ENCODE results near the gene NRDC.

The NRDC gene

GRCh38 chr1:51755437-51755836 lies 123.1 kb downstream of the NRDC start:
- Histone ChIP-seq H3K9ac (ENCODE audit: low read length) (no peak overlapping the region), H3K27ac (ENCODE audit: low read depth, low read length) (no peak overlapping the region), H3K9me3 (ENCODE audit: low read length) (no peaks in the 10 kb centered on the region), H3K4me1 (ENCODE audit: insufficient read depth, low read length) (no peaks in the 10 kb centered on the region), H3K4me3 (ENCODE audit: low read depth in 1 of 2, low read length in 2 of 2) (no peak overlapping the region), H3K27me3 (ENCODE audit: control insufficient read depth in 1 of 2, insufficient read depth in 2 of 2, low read length in 2 of 2) (no peaks in the 10 kb centered on the region), H3K36me3 (ENCODE audit: insufficient read depth, low read length) (peaks cover 7% of the 10 kb centered on the region)

- Histone ChIP-seq H3K36me3 (ENCODE audit: insufficient read depth, low read length) (peaks cover 7% of the 10 kb centered on the region), H3K9ac (ENCODE audit: low read length) (no peak overlapping the region), H3K9me3 (ENCODE audit: low read length) (no peaks in the 10 kb centered on the region), H3K27ac (ENCODE audit: low read depth, low read length) (no peak overlapping the region), H3K4me1 (ENCODE audit: insufficient read depth, low read length) (no peaks in the 10 kb centered on the region), H3K27me3 (ENCODE audit: control insufficient read depth in 1 of 2, insufficient read depth in 2 of 2, low read length in 2 of 2) (no peaks in the 10 kb centered on the region), H3K4me3 (ENCODE audit: low read depth in 1 of 2, low read length in 2 of 2) (no peak overlapping the region)
These were observed 123.9 kb downstream of the NRDC start for GRCh38 chr1:51754666-51755065.

- Histone ChIP-seq H3K9me3 (ENCODE audit: low read length) (no peaks in the 10 kb centered on the region), H3K27me3 (ENCODE audit: control insufficient read depth in 1 of 2, insufficient read depth in 2 of 2, low read length in 2 of 2) (no peaks in the 10 kb centered on the region), H3K9ac (ENCODE audit: low read length) (no peak overlapping the region), H3K27ac (ENCODE audit: low read depth, low read length) (no peak overlapping the region), H3K4me1 (ENCODE audit: insufficient read depth, low read length) (no peaks in the 10 kb centered on the region), H3K4me3 (ENCODE audit: low read depth in 1 of 2, low read length in 2 of 2) (no peak overlapping the region), H3K36me3 (ENCODE audit: insufficient read depth, low read length) (peaks cover 7% of the 10 kb centered on the region)
These were observed 124.6 kb downstream of the NRDC start for GRCh38 chr1:51753969-51754368.

- H3K36me3 ChIP-seq (ENCODE audit: insufficient read depth, low read length): peaks cover 7% of the 10 kb centered on the region
- no peaks in the 10 kb centered on the region for H3K9me3 ChIP-seq (ENCODE audit: low read length)
- no peak overlapping the region for H3K4me3 ChIP-seq (ENCODE audit: low read depth in 1 of 2, low read length in 2 of 2)
- H3K27ac ChIP-seq (ENCODE audit: low read depth, low read length): no peak overlapping the region
- no peaks in the 10 kb centered on the region for H3K4me1 ChIP-seq (ENCODE audit: insufficient read depth, low read length)
- no peaks in the 10 kb centered on the region for H3K27me3 ChIP-seq (ENCODE audit: control insufficient read depth in 1 of 2, insufficient read depth in 2 of 2, low read length in 2 of 2)
- no peak overlapping the region for H3K9ac ChIP-seq (ENCODE audit: low read length)
These were observed 126.2 kb downstream of the NRDC start for GRCh38 chr1:51752073-51752948.

GRCh38 chr1:51750729-51751128 lies 127.8 kb downstream of the NRDC start:
- Histone ChIP-seq H3K9ac (ENCODE audit: low read length) (no peak overlapping the region), H3K36me3 (ENCODE audit: insufficient read depth, low read length) (peaks cover 7% of the 10 kb centered on the region)

GRCh38 chr1:51750218-51750617 lies 128.3 kb downstream of the NRDC start:
- no peaks in the 10 kb centered on the region for H3K27me3 ChIP-seq (ENCODE audit: control insufficient read depth in 1 of 2, insufficient read depth in 2 of 2, low read length in 2 of 2)
- H3K9ac ChIP-seq (ENCODE audit: low read length): no peak overlapping the region
- no peak overlapping the region for H3K4me3 ChIP-seq (ENCODE audit: low read depth in 1 of 2, low read length in 2 of 2)
- H3K27ac ChIP-seq (ENCODE audit: low read depth, low read length): no peak overlapping the region
- H3K4me1 ChIP-seq (ENCODE audit: insufficient read depth, low read length): no peaks in the 10 kb centered on the region
- H3K9me3 ChIP-seq (ENCODE audit: low read length): no peaks in the 10 kb centered on the region
- peaks cover 7% of the 10 kb centered on the region for H3K36me3 ChIP-seq (ENCODE audit: insufficient read depth, low read length)

More at GRCh38 chr1:51750729-51751128, 127.8 kb downstream of the NRDC start:
- no peaks in the 10 kb centered on the region for H3K4me1 ChIP-seq (ENCODE audit: insufficient read depth, low read length)
- H3K4me3 ChIP-seq (ENCODE audit: low read depth in 1 of 2, low read length in 2 of 2): no peak overlapping the region
- H3K27me3 ChIP-seq (ENCODE audit: control insufficient read depth in 1 of 2, insufficient read depth in 2 of 2, low read length in 2 of 2): no peaks in the 10 kb centered on the region
- no peak overlapping the region for H3K27ac ChIP-seq (ENCODE audit: low read depth, low read length)
- no peaks in the 10 kb centered on the region for H3K9me3 ChIP-seq (ENCODE audit: low read length)

GRCh38 chr1:51749151-51749550 lies 129.4 kb downstream of the NRDC start:
- no peak overlapping the region for H3K27ac ChIP-seq (ENCODE audit: low read depth, low read length)
- H3K36me3 ChIP-seq (ENCODE audit: insufficient read depth, low read length): peaks cover 7% of the 10 kb centered on the region
- H3K9ac ChIP-seq (ENCODE audit: low read length): no peak overlapping the region
- H3K4me3 ChIP-seq (ENCODE audit: low read depth in 1 of 2, low read length in 2 of 2): no peak overlapping the region
- H3K4me1 ChIP-seq (ENCODE audit: insufficient read depth, low read length): no peaks in the 10 kb centered on the region
- no peaks in the 10 kb centered on the region for H3K9me3 ChIP-seq (ENCODE audit: low read length)
- no peaks in the 10 kb centered on the region for H3K27me3 ChIP-seq (ENCODE audit: control insufficient read depth in 1 of 2, insufficient read depth in 2 of 2, low read length in 2 of 2)

- Histone ChIP-seq H3K9me3 (ENCODE audit: low read length) (no peaks in the 10 kb centered on the region), H3K36me3 (ENCODE audit: insufficient read depth, low read length) (no peaks in the 10 kb centered on the region), H3K4me3 (ENCODE audit: low read depth in 1 of 2, low read length in 2 of 2) (no peak overlapping the region), H3K4me1 (ENCODE audit: insufficient read depth, low read length) (no peaks in the 10 kb centered on the region), H3K9ac (ENCODE audit: low read length) (no peak overlapping the region), H3K27ac (ENCODE audit: low read depth, low read length) (no peak overlapping the region), H3K27me3 (ENCODE audit: control insufficient read depth in 1 of 2, insufficient read depth in 2 of 2, low read length in 2 of 2) (no peaks in the 10 kb centered on the region)
These were observed 133.3 kb downstream of the NRDC start for GRCh38 chr1:51745304-51745570.

- H3K27me3 ChIP-seq (ENCODE audit: control insufficient read depth in 1 of 2, insufficient read depth in 2 of 2, low read length in 2 of 2): no peaks in the 10 kb centered on the region
- H3K9ac ChIP-seq (ENCODE audit: low read length): no peak overlapping the region
- H3K27ac ChIP-seq (ENCODE audit: low read depth, low read length): no peak overlapping the region
- H3K4me3 ChIP-seq (ENCODE audit: low read depth in 1 of 2, low read length in 2 of 2): no peak overlapping the region
- no peaks in the 10 kb centered on the region for H3K9me3 ChIP-seq (ENCODE audit: low read length)
- H3K36me3 ChIP-seq (ENCODE audit: insufficient read depth, low read length): no peaks in the 10 kb centered on the region
- H3K4me1 ChIP-seq (ENCODE audit: insufficient read depth, low read length): no peaks in the 10 kb centered on the region
These were observed 133.8 kb downstream of the NRDC start for GRCh38 chr1:51744506-51745303.

- H3K9ac ChIP-seq (ENCODE audit: low read length): no peak overlapping the region
- H3K4me1 ChIP-seq (ENCODE audit: insufficient read depth, low read length): peaks cover 17% of the 10 kb centered on the region
- no peak overlapping the region for H3K4me3 ChIP-seq (ENCODE audit: low read depth in 1 of 2, low read length in 2 of 2)
- no peaks in the 10 kb centered on the region for H3K9me3 ChIP-seq (ENCODE audit: low read length)
- H3K36me3 ChIP-seq (ENCODE audit: insufficient read depth, low read length): no peaks in the 10 kb centered on the region
- no peak overlapping the region for H3K27ac ChIP-seq (ENCODE audit: low read depth, low read length)
- no peaks in the 10 kb centered on the region for H3K27me3 ChIP-seq (ENCODE audit: control insufficient read depth in 1 of 2, insufficient read depth in 2 of 2, low read length in 2 of 2)
These were observed 137.3 kb downstream of the NRDC start for GRCh38 chr1:51741121-51741681.

GRCh38 chr1:51740652-51741051 lies 137.9 kb downstream of the NRDC start:
- Histone ChIP-seq H3K27ac (ENCODE audit: low read depth, low read length) (no peak overlapping the region), H3K36me3 (ENCODE audit: insufficient read depth, low read length) (no peaks in the 10 kb centered on the region), H3K27me3 (ENCODE audit: control insufficient read depth in 1 of 2, insufficient read depth in 2 of 2, low read length in 2 of 2) (no peaks in the 10 kb centered on the region), H3K4me1 (ENCODE audit: insufficient read depth, low read length) (peaks cover 22% of the 10 kb centered on the region), H3K9me3 (ENCODE audit: low read length) (no peaks in the 10 kb centered on the region), H3K9ac (ENCODE audit: low read length) (no peak overlapping the region), H3K4me3 (ENCODE audit: low read depth in 1 of 2, low read length in 2 of 2) (no peak overlapping the region)
